ENCODE results near the gene TMEM270.

DNA sequence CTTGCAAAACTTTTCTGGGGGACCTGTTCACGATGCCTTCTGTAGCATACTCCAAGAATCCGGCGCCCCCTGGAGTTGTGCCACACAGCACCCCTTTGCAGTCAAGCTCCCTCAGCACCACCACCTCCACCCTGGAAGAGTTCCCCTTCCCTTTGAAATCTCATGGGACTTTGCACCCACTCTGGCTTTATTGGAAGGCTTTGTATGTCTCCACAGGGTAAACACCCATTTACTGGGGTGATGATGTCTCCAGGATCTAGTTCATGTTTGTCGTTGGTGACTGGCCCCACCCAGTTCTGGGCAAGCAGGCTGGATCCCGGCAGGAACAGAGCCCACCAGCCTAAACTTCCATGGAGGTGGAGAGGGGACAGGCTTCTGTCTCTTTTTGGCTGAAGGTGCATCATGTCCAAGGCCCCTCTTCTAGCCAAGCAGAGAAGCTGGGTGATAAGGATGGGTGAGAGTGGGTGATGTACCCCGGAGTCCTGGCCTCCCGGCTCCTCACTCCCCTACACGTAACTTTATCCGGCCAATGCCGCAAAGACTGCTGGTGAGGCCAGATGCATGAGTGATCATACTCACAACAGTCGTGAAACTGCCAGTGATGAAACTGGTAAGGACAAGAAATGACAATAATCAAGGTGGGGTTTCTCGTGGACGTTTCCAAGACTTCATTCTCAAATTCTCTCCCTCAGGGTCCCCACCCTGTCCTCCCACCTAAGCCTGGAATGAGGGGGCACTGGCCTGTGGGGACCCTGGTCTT, 30.9 kb upstream of the TMEM270 start:
- TF ChIP-seq POLR2A (IDR thresholded peaks at IDR 0.05; ENCODE audit: low read length) (no peak), GATA1 (IDR thresholded peaks at IDR 0.05; ENCODE audit: low read depth, low read length) (no peak)

Data from erythroblast (primary cell).